B cell (primary cell): ENCODE results near the gene RANBP3. TPM values are rescaled to one million over a fixed set of nuclear protein-coding genes. Genes with fewer than 3 reads are reported as not detected.
"Not testable (repeated sequence)": the region's sequence is repeated elsewhere in the genome, so short reads cannot be mapped to it uniquely, and the experiment has no call there.

ENCODE experiments used
- ATAC-seq: fragments of 200-7000 bp; cut with Tn5 transposase; one replicate; pipeline ENCODE4 v1.10.0; 2021; ENCODE audit warnings: low read depth, mild to moderate bottlenecking, moderate number of reproducible peaks, moderate library complexity
- CTCF ChIA-PET: fragments of 350-600 bp; sonication (Branson Sonifier 250); formaldehyde crosslinking; loops from one replicate; lab custom pipeline; 2021; ENCODE audit warnings: antibody characterized with exemption, inconsistent platforms; lab: Charles Lee
- POLR2A ChIA-PET: fragments of 350-600 bp; sonication (Branson Sonifier 250); formaldehyde crosslinking; loops from one replicate; lab custom pipeline; 2021; ENCODE audit warnings: antibody characterized with exemption; lab: Charles Lee
- DNase-seq: peaks from one replicate; pipeline ENCODE4 v3.0.0; 2013
- H2AFZ ChIP-seq: 2 replicates; pipeline ENCODE4 v1.6.1; 2012; ENCODE audit warnings: mild to moderate bottlenecking, low read depth, low read length; ENCODE audit not compliant: insufficient read depth, poor library complexity, severe bottlenecking
- H3K27ac ChIP-seq, 2 donors: 1 replicate in 1 of 2; 2 replicates in 1 of 2; pipeline ENCODE4 v1.5.1; 2012 to 2013; ENCODE audit warnings: low read length in 2 of 2, mild to moderate bottlenecking in 2 of 2, moderate library complexity in 1 of 2
- H3K27me3 ChIP-seq, 4 experiments: fragments of 200-600 bp in 1 of 4; sonication (generic) in 1 of 4; replicated peaks in 1 of 4; 1 replicate in 2 of 4; 2 replicates in 2 of 4; pipeline versions ENCODE4 v1.6.1 to v1.7.0; 2013 to 2016; ENCODE audit warnings: low read length in 3 of 4, mild to moderate bottlenecking in 2 of 4, mixed read lengths in 1 of 4, moderate library complexity in 1 of 4; ENCODE audit not compliant: insufficient read depth in 4 of 4, control insufficient read depth in 3 of 4; ENCODE audit errors: control extremely low read depth in 1 of 4
- H3K36me3 ChIP-seq, 2 experiments: replicated peaks in 1 of 2; 1 replicate in 1 of 2; 2 replicates in 1 of 2; pipeline versions ENCODE4 v1.6.1 to v1.7.1; 2013; ENCODE audit warnings: low read length in 1 of 2; ENCODE audit not compliant: insufficient read depth in 2 of 2, control insufficient read depth in 1 of 2; ENCODE audit errors: control extremely low read depth in 1 of 2, extremely low read depth in 1 of 2
- H3K4me1 ChIP-seq, 2 donors: fragments of 200-600 bp in 1 of 2; sonication (generic) in 1 of 2; 1 replicate in 1 of 2; 2 replicates in 1 of 2; pipeline versions ENCODE4 v1.5.1 to v1.6.1; 2013 to 2017; ENCODE audit warnings: low read length in 2 of 2; ENCODE audit not compliant: control insufficient read depth in 2 of 2, insufficient read depth in 2 of 2
- H3K4me2 ChIP-seq: replicated peaks from 2 replicates; pipeline ENCODE3; 2012; ENCODE audit warnings: mild to moderate bottlenecking, low read depth, low read length; ENCODE audit not compliant: poor library complexity, severe bottlenecking
- H3K4me3 ChIP-seq, 5 experiments: fragments of 200-600 bp in 1 of 5; sonication (generic) in 1 of 5; 1 replicate in 3 of 5; 2 replicates in 2 of 5; pipeline versions ENCODE4 v1.5.1 to v1.7.0; 2011 to 2016; ENCODE audit warnings: low read length in 4 of 5, mild to moderate bottlenecking in 4 of 5, low read depth in 2 of 5, control low read depth in 1 of 5, moderate library complexity in 1 of 5; ENCODE audit not compliant: insufficient read depth in 1 of 5; ENCODE audit errors: control extremely low read depth in 1 of 5, extremely low read depth in 1 of 5
- H3K79me2 ChIP-seq: fragments of 200-600 bp; sonication (generic); one replicate; pipeline ENCODE4 v1.6.0; 2016; ENCODE audit warnings: low read length; ENCODE audit not compliant: control insufficient read depth, insufficient read depth
- H3K9ac ChIP-seq: fragments of 200-600 bp; sonication (generic); 2 replicates; pipeline ENCODE4 v1.6.1; 2017; ENCODE audit warnings: mild to moderate bottlenecking, low read length, moderate library complexity
- H3K9me3 ChIP-seq, 3 donors: one replicate each; pipeline versions ENCODE4 v1.6.1 to v1.7.1; 2013; ENCODE audit warnings: low read length in 2 of 3; ENCODE audit not compliant: control insufficient read depth in 2 of 3, insufficient read depth in 1 of 3; ENCODE audit errors: control extremely low read depth in 1 of 3
- H4K20me1 ChIP-seq: 2 replicates; pipeline ENCODE4 v1.6.0; 2012; ENCODE audit warnings: mild to moderate bottlenecking, low read length; ENCODE audit not compliant: insufficient read depth, control insufficient read depth, poor library complexity, severe bottlenecking
- H3K27ac Mint-ChIP-seq: one replicate; pipeline ENCODE4 v1.8.0; 2021; ENCODE audit warnings: mixed read lengths
- H3K27me3 Mint-ChIP-seq: one replicate; pipeline ENCODE4 v1.8.0; 2021; ENCODE audit warnings: mixed read lengths
- H3K4me1 Mint-ChIP-seq: one replicate; pipeline ENCODE4 v1.8.0; 2021; ENCODE audit warnings: mixed read lengths
- H3K4me3 Mint-ChIP-seq: one replicate; pipeline ENCODE4 v1.8.0; 2021; ENCODE audit warnings: mixed read lengths
- H3K9me3 Mint-ChIP-seq: one replicate; pipeline ENCODE4 v1.8.0; 2022; ENCODE audit warnings: mixed read lengths; ENCODE audit not compliant: insufficient read depth
- WGBS: methylation state at CpG from one replicate; pipeline ENCODE4 v1.1.5; 2013; ENCODE audit warnings: missing lambda C conversion rate; ENCODE audit not compliant: insufficient coverage; 5-methylcytosine and 5-hydroxymethylcytosine counted together
- intact Hi-C: fragments of 100-400 bp; cut with micrococcal nuclease; formaldehyde crosslinking; loops from one replicate; pipeline ENCODE4 v1.10.0; 2022
- polyA plus RNA-seq: library from polyadenylated mRNA; depleted of rRNA; stranded (reverse); fragments of >200 nt; gene quantifications from 2 replicates; pipeline ENCODE4 v1.2.3, GENCODE V29; 2012
- total RNA-seq, 2 donors: library from RNA; stranded (reverse); fragments of 120-200 nt in 1 of 2; gene quantifications; 1 replicate in 1 of 2; 2 replicates in 1 of 2; pipeline versions ENCODE4 v1.2.3 to v1.2.4, GENCODE V29; 2013 to 2022

The RANBP3 gene
- total and polyA plus RNA-seq, 2 donors (not counting 1 experiment from before 2014, with no cell fraction given) = 86.7 to 91.7 TPM

DNA sequence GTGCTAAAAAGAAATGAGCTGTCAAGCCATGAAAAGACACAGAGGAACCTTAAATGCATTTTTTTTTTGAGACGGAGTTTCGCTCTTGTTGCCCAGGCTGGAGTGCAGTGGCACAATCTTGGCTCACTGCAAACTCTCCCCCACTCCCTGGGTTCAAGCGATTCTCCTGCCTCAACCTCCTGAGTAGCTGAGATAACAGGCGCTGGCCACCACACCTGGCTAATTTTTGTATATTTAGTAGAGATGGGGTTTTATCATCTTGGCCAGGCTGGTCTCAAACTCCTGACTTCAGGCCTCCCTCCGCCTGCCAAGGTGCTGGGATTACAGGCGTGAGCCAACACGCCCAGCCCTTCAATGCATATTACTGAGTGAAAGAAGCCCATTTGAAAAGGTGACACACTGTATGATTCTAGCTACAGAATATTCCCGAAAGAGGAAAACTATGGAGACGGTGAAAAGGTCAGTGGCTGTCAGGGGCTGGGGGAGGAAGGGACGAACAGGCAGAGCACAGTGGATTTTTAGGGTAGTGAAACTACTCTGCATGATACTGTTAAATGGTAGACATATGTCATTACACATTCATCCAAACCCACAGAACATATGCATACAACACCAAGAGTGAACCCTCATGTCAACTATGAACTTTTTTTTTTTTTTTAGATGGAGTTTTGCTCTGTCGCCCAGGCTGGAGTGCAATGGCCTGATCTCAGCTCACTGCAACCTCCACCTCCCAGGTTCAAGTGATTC is 93.7 kb downstream of the RANBP3 start:
- H3K4me3 ChIP-seq, H2AFZ ChIP-seq, H3K27ac Mint-ChIP-seq, H3K36me3 ChIP-seq, H3K27ac ChIP-seq, H3K4me1 ChIP-seq, H3K4me3 Mint-ChIP-seq, DNase-seq, POLR2A ChIA-PET, H4K20me1 ChIP-seq, CTCF ChIA-PET, ATAC-seq, H3K4me1 Mint-ChIP-seq, H3K9me3 ChIP-seq, H3K9me3 Mint-ChIP-seq, H3K9ac ChIP-seq, intact Hi-C loops, H3K79me2 ChIP-seq, H3K4me2 ChIP-seq: not testable (repeated sequence)
- WGBS = 86% methylated on average over 5 of the region's 11 CpGs
- H3K27me3 ChIP-seq = peaks cover 0 to 15% (median 0%) of the 10 kb centered on the region in 4 experiments
- H3K27me3 Mint-ChIP-seq = peaks cover 17% of the 10 kb centered on the region

DNA sequence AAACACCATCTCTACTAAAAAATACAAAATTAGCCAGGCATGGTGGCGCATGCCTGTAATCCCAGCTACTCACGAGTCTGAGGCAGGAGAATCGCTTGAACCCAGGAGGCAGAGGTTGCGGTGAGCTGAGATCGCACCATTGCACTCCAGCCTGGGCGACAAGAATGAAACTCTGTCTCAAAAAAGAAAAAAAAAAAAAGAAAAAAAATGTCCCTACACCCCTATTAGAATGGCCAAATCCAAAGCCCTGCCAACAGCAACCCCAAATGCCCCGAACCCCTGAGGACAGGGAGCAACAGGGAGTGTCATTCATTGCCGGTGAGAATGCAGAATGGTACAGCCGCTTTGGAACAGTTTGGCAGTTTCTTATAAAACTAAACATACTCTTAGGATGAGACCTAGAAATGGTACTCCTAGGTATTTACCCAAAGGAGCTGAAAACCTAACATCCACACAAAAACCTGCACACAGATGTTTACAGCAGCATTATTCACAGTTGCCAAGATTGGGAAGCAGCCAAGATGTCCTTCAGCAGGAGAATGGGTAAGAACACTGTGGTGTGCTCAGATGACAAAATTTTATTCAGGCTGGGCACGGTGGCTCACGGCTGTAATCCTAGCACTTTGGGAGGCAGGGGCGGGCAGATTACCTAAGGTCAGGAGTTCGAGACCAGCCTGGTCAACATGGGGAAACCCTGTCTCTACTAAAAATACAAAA is 94.6 kb downstream of the RANBP3 start:
- H3K79me2 ChIP-seq, H3K4me1 ChIP-seq, H3K27ac ChIP-seq, H3K36me3 ChIP-seq, intact Hi-C loops, DNase-seq, H3K9me3 ChIP-seq, H3K4me3 ChIP-seq, H3K9me3 Mint-ChIP-seq, H3K4me1 Mint-ChIP-seq, H3K9ac ChIP-seq, H3K4me3 Mint-ChIP-seq, POLR2A ChIA-PET, H3K4me2 ChIP-seq, H3K27ac Mint-ChIP-seq, H4K20me1 ChIP-seq, ATAC-seq, CTCF ChIA-PET, H2AFZ ChIP-seq: not testable (repeated sequence)
- 87% methylated on average over 3 of the region's 13 CpGs for WGBS
- peaks cover 0 to 14% (median 0%) of the 10 kb centered on the region in 4 experiments for H3K27me3 ChIP-seq
- peaks cover 16% of the 10 kb centered on the region for H3K27me3 Mint-ChIP-seq
